LNCaP clone FGC (cell line): ENCODE results near the gene ABCG5.

Experiments
- DNase-seq: peaks from one replicate; pipeline ENCODE4 v3.0.0-alpha.2; 2011; ENCODE audit warnings: low read depth
- H3K4me3 ChIP-seq: 2 replicates; pipeline ENCODE4 v1.5.1; 2011; ENCODE audit warnings: mild to moderate bottlenecking, low read depth, low read length, control low read depth
- TF ChIP-seq, protein P1 (sequence below): IDR thresholded peaks from 2 replicates; pipeline ENCODE4 v1.5.1; 2012; ENCODE audit warnings: mild to moderate bottlenecking; ENCODE audit not compliant: control insufficient read depth, insufficient read depth; ENCODE audit errors: extremely low read depth

The ABCG5 gene

DNA sequence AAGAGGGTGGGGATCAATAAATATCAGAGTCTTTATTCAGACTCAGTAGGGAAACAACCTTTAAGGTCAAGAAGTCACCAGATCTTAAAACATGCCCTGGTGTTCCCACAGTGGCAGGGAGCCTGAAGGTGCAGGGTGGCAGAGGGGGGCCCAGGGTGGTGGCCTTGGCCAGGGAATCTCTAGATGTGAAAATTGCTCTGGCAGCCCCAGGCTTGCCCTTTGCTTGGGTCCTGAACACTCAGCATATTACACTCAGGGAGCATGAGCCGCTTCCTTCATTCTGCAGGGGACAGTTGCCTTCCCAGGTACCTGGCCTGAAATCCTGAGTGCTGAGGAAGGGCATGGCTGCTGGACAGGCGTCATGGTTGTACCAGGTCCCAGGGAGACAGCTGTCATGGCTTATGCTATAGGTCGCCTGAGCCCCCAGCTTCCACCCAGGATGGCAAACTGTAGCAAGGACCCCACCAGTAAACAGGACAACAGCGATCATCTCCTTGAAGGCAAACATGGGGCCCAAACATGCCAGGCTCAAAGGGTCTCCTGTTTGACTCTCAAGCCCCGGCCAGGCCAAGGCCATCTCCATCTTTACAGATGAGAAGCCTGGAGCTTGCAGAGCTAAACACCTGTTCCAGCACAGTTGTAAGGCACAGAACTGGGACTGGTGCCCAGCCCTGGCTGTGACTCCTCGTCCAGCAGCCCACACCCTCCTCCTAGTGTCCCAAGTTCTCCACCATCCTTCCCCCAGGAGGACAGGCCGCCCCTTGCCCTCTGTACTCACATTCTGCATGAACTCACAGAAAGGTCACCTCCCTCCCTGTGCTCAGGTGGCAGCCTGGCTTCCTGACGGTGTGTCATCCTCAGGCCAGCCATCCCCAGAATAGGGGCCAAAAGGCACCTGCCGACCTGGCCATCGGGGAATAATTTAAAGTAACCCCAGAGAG lies 14.8 kb upstream of the ABCG5 start:
- TF ChIP-seq, protein P1, sequence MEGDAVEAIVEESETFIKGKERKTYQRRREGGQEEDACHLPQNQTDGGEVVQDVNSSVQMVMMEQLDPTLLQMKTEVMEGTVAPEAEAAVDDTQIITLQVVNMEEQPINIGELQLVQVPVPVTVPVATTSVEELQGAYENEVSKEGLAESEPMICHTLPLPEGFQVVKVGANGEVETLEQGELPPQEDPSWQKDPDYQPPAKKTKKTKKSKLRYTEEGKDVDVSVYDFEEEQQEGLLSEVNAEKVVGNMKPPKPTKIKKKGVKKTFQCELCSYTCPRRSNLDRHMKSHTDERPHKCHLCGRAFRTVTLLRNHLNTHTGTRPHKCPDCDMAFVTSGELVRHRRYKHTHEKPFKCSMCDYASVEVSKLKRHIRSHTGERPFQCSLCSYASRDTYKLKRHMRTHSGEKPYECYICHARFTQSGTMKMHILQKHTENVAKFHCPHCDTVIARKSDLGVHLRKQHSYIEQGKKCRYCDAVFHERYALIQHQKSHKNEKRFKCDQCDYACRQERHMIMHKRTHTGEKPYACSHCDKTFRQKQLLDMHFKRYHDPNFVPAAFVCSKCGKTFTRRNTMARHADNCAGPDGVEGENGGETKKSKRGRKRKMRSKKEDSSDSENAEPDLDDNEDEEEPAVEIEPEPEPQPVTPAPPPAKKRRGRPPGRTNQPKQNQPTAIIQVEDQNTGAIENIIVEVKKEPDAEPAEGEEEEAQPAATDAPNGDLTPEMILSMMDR = no peak
- DNase-seq = no peak
- H3K4me3 ChIP-seq = no peak overlapping the region

DNA sequence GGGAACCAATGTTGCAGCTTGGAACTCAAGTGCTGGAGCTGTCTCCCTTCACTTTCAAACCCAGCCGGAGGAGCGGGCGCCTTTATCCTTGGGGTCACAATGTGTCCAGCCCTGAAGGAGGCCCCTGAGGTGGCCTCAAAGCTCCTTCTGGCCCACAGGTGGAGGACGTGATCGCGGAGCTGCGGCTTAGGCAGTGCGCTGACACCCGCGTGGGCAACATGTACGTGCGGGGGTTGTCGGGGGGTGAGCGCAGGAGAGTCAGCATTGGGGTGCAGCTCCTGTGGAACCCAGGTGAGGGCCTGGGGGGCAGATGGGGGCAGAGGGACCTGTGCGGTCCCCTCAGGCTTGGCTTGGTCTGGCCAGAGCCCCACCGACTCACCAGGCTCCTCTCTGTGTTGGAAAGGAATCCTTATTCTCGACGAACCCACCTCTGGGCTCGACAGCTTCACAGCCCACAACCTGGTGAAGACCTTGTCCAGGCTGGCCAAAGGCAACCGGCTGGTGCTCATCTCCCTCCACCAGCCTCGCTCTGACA lies 13.6 kb upstream of the ABCG5 start:
- TF ChIP-seq, protein P1 = no peak
- DNase-seq = no peak
- H3K4me3 ChIP-seq = no peak overlapping the region

DNA sequence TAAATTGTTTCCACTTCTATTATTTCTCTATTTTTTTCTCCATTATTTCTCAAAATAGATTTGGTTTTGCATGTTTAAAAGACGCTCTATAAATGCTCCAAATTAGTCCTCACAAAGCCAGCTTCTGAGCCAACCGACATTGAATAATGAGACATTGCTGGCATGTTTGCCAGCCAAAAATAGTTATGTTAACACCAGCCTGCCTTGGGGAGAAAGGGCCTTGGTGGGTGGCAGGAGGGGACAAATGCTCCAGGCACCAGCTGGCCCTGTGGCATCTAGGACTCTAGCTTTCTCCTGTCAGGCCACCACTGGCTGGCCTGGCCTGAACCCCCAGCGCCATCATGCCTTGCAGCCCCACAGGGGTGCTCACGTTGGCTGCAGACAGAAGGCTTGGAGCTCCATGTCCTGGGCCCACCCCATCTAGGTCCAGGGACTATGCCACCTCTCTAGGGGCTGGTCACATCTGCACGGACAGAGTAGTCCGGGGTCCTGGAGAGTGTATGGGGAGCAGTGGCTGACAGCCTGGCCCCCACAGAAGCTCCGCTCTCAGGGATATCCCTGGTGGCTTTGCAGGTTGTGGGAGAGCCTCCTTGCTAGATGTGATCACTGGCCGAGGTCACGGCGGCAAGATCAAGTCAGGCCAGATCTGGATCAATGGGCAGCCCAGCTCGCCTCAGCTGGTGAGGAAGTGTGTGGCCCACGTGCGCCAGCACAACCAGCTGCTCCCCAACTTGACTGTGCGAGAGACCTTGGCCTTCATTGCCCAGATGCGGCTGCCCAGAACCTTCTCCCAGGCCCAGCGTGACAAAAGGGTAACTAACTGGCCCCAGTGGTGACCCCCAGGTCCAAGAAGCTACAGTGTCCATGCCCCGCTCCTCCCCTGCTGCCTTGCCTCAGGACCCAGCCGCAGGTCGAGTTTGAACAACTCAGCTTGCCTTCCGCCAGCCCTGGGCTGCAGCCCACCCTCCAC lies 12.7 kb upstream of the ABCG5 start:
- no peak for DNase-seq
- TF ChIP-seq, protein P1 = no peak

DNA sequence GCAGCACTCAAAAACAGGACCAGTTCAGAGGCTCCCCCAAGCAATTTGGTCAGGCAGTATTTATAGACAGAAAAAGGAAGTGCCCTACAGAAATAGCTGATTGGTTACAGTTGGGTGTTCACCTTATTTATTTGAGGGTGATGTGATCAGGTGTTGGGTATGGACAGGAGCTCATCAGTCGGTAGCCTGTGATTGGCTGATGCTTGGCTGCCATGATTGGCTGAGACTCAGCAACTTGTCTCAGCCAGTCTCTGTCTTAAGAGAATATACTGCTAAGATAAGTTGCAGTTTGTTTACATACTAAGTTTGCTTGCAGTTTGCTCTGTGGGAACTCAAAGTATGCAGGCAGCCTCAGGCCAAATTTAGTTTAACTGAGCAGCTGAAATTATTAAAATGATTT lies 9.6 kb upstream of the ABCG5 start:
- TF ChIP-seq, protein P1 = no peak
- peak; percentile 13 for DNase-seq
- no peak overlapping the region for H3K4me3 ChIP-seq

More for the DNA sequence above, 12.7 kb upstream of the ABCG5 start:
- no peak overlapping the region for H3K4me3 ChIP-seq

DNA sequence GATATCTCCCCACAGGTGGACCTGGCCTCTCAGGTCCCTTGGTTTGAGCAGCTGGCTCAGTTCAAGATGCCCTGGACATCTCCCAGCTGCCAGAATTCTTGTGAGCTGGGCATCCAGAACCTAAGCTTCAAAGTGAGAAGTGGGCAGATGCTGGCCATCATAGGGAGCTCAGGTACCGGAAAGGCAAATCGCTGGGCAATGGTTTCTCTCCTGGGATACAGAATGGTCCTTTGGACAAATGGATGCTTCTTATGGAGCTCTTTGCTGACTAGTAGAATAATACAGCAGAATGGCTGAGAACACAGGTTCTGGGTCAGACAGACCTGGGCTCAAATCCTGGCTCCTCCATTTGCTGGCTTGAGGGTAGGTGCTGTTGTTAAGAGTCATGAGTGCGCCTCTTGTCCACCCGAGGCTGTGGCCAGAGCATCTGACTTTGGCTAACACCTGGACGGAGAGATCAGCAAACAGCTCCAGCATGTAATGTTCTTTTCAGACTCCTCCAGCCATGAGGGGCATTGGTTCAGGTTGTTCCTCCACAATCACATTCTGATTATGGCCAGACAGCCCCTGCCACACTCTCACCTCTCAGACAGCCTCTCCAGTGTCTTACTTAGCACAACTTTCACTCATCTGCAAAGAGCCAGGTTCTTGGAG lies 7.6 kb upstream of the ABCG5 start:
- DNase-seq = no peak
- no peak overlapping the region for H3K4me3 ChIP-seq
- TF ChIP-seq, protein P1 = no peak

DNA sequence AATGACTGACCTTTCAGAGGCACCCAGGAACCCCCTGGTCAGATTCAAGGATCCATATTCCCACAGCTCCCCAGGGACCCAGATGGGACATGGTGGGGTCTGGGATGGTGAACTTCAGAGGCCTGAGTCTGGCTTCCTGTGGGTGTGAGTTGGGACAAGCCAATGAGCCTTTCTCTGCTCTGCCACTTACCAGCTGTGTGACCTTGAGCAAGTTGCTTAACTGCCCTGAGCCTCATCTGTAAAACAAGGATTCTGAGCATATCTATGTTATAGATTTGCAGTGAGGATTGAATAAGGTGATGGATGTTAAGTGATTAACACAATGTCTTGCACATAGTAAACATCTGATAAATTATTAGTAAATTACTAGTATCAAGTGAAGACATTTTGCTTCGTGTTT lies 6.5 kb upstream of the ABCG5 start:
- no peak for DNase-seq
- TF ChIP-seq, protein P1 = no peak
- H3K4me3 ChIP-seq = no peak overlapping the region
